GM23338 (cell line): ENCODE results near the gene RPA3. TPM values are rescaled to one million over a fixed set of nuclear protein-coding genes. Genes with fewer than 3 reads are reported as not detected.
A peak's percentile ranks its signal among the peaks of the same experiment; 100 is the strongest.

Source experiments
- ATAC-seq: fragments of 200-7000 bp; cut with Tn5 transposase; 3 replicates; pipeline ENCODE4 v1.9.1; 2020
- DNase-seq: peaks from one replicate; pipeline ENCODE4 v3.0.0-alpha.2; 2015; ENCODE audit warnings: low spot score
- H2AFZ ChIP-seq: fragments of 200-600 bp; sonication (generic); 2 replicates; pipeline ENCODE4 v1.8.0; 2016; ENCODE audit warnings: antibody characterized with exemption, mild to moderate bottlenecking, moderate library complexity
- H3F3A ChIP-seq: fragments of 200-600 bp; sonication (generic); replicated peaks from 2 replicates; pipeline ENCODE4 v1.8.0; 2017; ENCODE audit warnings: antibody characterized with exemption, mixed run types, low read depth
- H3K27ac ChIP-seq: fragments of 200-600 bp; sonication (generic); 2 replicates; pipeline ENCODE4 v1.6.1; 2016; ENCODE audit warnings: low read depth
- H3K27me3 ChIP-seq: fragments of 200-600 bp; sonication (generic); 2 replicates; pipeline ENCODE4 v1.8.0; 2016; ENCODE audit warnings: mild to moderate bottlenecking, mixed run types, moderate library complexity; ENCODE audit not compliant: insufficient read depth
- H3K36me3 ChIP-seq: fragments of 200-600 bp; sonication (generic); 2 replicates; pipeline ENCODE4 v1.8.0; 2016; ENCODE audit warnings: mild to moderate bottlenecking; ENCODE audit not compliant: insufficient read depth
- H3K4me1 ChIP-seq: fragments of 200-600 bp; sonication (generic); 2 replicates; pipeline ENCODE4 v1.8.0; 2016; ENCODE audit warnings: mild to moderate bottlenecking, moderate library complexity; ENCODE audit not compliant: insufficient read depth
- H3K4me2 ChIP-seq: fragments of 200-600 bp; sonication (generic); 2 replicates; pipeline ENCODE4 v1.7.1; 2017; ENCODE audit warnings: mixed run types
- H3K4me3 ChIP-seq: fragments of 200-600 bp; sonication (generic); 2 replicates; pipeline ENCODE4 v1.6.1; 2016; ENCODE audit warnings: mixed run types
- H3K79me2 ChIP-seq: fragments of 200-600 bp; sonication (generic); replicated peaks from 2 replicates; pipeline ENCODE4 v1.8.0; 2017; ENCODE audit warnings: mild to moderate bottlenecking; ENCODE audit not compliant: insufficient read depth
- H3K9me2 ChIP-seq: fragments of 200-600 bp; sonication (generic); 2 replicates; pipeline ENCODE4 v1.8.0; 2017; ENCODE audit not compliant: insufficient read depth
- H4K20me1 ChIP-seq: fragments of 200-600 bp; sonication (generic); replicated peaks from 2 replicates; pipeline ENCODE4 v1.8.0; 2017; ENCODE audit warnings: mild to moderate bottlenecking; ENCODE audit not compliant: insufficient read depth
- H3K27ac Mint-ChIP-seq: 2 replicates; pipeline ENCODE4 v1.8.0; 2020; ENCODE audit warnings: inconsistent platforms, mild to moderate bottlenecking, moderate library complexity, mixed read lengths
- H3K27me3 Mint-ChIP-seq: 3 replicates; pipeline ENCODE4 v1.8.0; 2022; ENCODE audit warnings: low read depth, mild to moderate bottlenecking, moderate library complexity, mixed read lengths, inconsistent platforms; ENCODE audit not compliant: insufficient read depth, poor library complexity
- H3K36me3 Mint-ChIP-seq: 3 replicates; pipeline ENCODE4 v1.8.0; 2021; ENCODE audit warnings: low read depth, mild to moderate bottlenecking, inconsistent platforms, moderate library complexity, mixed read lengths
- H3K4me1 Mint-ChIP-seq: 3 replicates; pipeline ENCODE4 v1.8.0; 2020; ENCODE audit warnings: mild to moderate bottlenecking, inconsistent platforms, mixed read lengths
- H3K4me3 Mint-ChIP-seq: 3 replicates; pipeline ENCODE4 v1.8.0; 2021; ENCODE audit warnings: moderate library complexity, mild to moderate bottlenecking, inconsistent platforms, mixed read lengths
- H3K9me3 Mint-ChIP-seq: 3 replicates; pipeline ENCODE4 v1.8.0; 2020; ENCODE audit warnings: moderate library complexity, mild to moderate bottlenecking, inconsistent platforms, mixed read lengths
- CREB1 ChIP-seq: fragments of 250-450 bp; sonication (Bioruptor Pico); IDR thresholded peaks from 2 replicates; pipeline ENCODE4 v1.5.0; 2020; ENCODE audit warnings: low read depth, mild to moderate bottlenecking, moderate library complexity
- EZH2 ChIP-seq: fragments of 200-600 bp; sonication (generic); IDR thresholded peaks from one replicate; pipeline ENCODE4 v1.8.0; 2017; ENCODE audit warnings: antibody characterized with exemption, mild to moderate bottlenecking, low read depth; ENCODE audit not compliant: unreplicated experiment
- POLR2AphosphoS5 ChIP-seq: IDR thresholded peaks from 2 replicates; pipeline ENCODE4 v1.6.1; 2016; ENCODE audit warnings: antibody characterized with exemption, low read depth
- ZNF331 ChIP-seq: fragments of 250-450 bp; sonication (Bioruptor Pico); IDR thresholded peaks from 2 replicates; pipeline ENCODE4 v1.5.0; 2020; ENCODE audit warnings: low read depth, mild to moderate bottlenecking, moderate library complexity
- polyA plus RNA-seq: library from polyadenylated mRNA; unstranded; fragments of >200 nt; fragmentation: Nextera tagmentation; extraction: Ambion mirVana; gene quantifications from 2 replicates; pipeline ENCODE4 v1.2.1, GENCODE V29; 2016
- total RNA-seq: library from RNA; depleted of rRNA; stranded (reverse); fragments of >200 nt; shearing (Covaris generic); gene quantifications from 2 replicates; pipeline ENCODE4 v1.2.3, GENCODE V29; 2014
- TF ChIP-seq, protein P1 (sequence below), 2 experiments: fragments of 200-600 bp in 1 of 2; sonication (generic) in 1 of 2; conservative IDR thresholded peaks; 2 replicates each; pipeline versions ENCODE4 v1.5.1 to v1.6.1; 2016 to 2017; ENCODE audit warnings: antibody characterized with exemption in 2 of 2, low read depth in 2 of 2, mild to moderate bottlenecking in 2 of 2, moderate library complexity in 1 of 2
- TF ChIP-seq, protein P2 (sequence below): fragments of 250-450 bp; sonication (Bioruptor Pico); IDR thresholded peaks from 2 replicates; pipeline ENCODE4 v1.5.0; 2020; ENCODE audit warnings: mild to moderate bottlenecking, moderate library complexity
- TF ChIP-seq, protein P3 (sequence below): IDR thresholded peaks from 2 replicates; pipeline ENCODE4 v1.6.1; 2016; ENCODE audit warnings: antibody characterized with exemption

The RPA3 gene
- total and polyA plus RNA-seq, 2 experiments from 2014 or later: 74.9 to 287 TPM

DNA sequence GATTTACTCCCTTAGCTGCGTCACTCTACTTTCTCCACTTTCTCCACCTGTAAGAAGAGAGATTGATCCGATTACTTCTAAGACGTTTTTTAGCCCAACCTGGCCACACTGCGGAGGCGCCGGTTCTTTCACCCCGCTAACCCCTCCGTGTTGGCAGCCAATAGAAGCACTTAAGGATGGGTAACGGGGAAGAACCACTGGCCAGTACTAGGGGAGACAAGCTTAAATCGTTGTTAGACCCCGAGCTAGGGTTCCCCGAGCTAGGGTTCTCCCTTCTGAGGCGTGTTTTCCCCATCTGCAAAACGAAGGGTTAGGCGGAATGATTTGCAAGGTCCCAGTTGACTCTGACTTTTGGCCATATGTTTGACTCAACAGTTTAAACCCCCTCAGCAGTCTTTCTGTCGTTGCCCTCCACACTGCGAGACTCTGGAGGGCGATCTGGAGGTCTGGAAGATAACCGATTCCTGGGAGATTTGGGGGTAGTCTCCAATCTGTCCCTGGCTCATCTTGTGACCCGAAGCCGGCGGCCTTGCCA, 77.2 kb downstream of the RPA3 start:
- no peaks in the 10 kb centered on the region for H4K20me1 ChIP-seq
- peak overlapping the region; percentile 61 for H3K4me3 ChIP-seq
- peak overlapping the region; percentile 99 for H3K27ac Mint-ChIP-seq
- H3K79me2 ChIP-seq: peaks cover 30% of the 10 kb centered on the region
- ATAC-seq (peak; percentile 37), DNase-seq (peak; percentile 59)
- H3K9me3 Mint-ChIP-seq: no peaks in the 10 kb centered on the region
- H3K36me3 ChIP-seq: peaks cover 10% of the 10 kb centered on the region; the same call in 1 of the 2 replicates
- peak overlapping the region; percentile 75 for H2AFZ ChIP-seq
- H3K27me3 ChIP-seq: no peaks in the 10 kb centered on the region
- peak overlapping the region; percentile 85 for H3K4me2 ChIP-seq
- H3F3A ChIP-seq: peaks cover 4% of the 10 kb centered on the region; the same call in 1 of the 2 replicates
- peak overlapping the region; percentile 65 for H3K27ac ChIP-seq
- no peaks in the 10 kb centered on the region for H3K9me2 ChIP-seq
- peaks cover 9% of the 10 kb centered on the region for H3K4me1 ChIP-seq
- H3K4me1 Mint-ChIP-seq: peaks cover 34% of the 10 kb centered on the region
- H3K4me3 Mint-ChIP-seq: peak overlapping the region; percentile 96
- peaks cover 16% of the 10 kb centered on the region for H3K36me3 Mint-ChIP-seq
- H3K27me3 Mint-ChIP-seq: peaks cover 10% of the 10 kb centered on the region
- TF ChIP-seq EZH2 (no peak), ZNF331 (CRISPR knock-in tag) (no peak)
- TF ChIP-seq, protein P1, sequence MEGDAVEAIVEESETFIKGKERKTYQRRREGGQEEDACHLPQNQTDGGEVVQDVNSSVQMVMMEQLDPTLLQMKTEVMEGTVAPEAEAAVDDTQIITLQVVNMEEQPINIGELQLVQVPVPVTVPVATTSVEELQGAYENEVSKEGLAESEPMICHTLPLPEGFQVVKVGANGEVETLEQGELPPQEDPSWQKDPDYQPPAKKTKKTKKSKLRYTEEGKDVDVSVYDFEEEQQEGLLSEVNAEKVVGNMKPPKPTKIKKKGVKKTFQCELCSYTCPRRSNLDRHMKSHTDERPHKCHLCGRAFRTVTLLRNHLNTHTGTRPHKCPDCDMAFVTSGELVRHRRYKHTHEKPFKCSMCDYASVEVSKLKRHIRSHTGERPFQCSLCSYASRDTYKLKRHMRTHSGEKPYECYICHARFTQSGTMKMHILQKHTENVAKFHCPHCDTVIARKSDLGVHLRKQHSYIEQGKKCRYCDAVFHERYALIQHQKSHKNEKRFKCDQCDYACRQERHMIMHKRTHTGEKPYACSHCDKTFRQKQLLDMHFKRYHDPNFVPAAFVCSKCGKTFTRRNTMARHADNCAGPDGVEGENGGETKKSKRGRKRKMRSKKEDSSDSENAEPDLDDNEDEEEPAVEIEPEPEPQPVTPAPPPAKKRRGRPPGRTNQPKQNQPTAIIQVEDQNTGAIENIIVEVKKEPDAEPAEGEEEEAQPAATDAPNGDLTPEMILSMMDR (conservative IDR thresholded peaks at IDR 0.05; ENCODE audit: low read depth in 2 of 2): 0 out of 4 replicates have a peak, but pooled peaks of 1 of the 2 experiments have one; percentile 10

DNA sequence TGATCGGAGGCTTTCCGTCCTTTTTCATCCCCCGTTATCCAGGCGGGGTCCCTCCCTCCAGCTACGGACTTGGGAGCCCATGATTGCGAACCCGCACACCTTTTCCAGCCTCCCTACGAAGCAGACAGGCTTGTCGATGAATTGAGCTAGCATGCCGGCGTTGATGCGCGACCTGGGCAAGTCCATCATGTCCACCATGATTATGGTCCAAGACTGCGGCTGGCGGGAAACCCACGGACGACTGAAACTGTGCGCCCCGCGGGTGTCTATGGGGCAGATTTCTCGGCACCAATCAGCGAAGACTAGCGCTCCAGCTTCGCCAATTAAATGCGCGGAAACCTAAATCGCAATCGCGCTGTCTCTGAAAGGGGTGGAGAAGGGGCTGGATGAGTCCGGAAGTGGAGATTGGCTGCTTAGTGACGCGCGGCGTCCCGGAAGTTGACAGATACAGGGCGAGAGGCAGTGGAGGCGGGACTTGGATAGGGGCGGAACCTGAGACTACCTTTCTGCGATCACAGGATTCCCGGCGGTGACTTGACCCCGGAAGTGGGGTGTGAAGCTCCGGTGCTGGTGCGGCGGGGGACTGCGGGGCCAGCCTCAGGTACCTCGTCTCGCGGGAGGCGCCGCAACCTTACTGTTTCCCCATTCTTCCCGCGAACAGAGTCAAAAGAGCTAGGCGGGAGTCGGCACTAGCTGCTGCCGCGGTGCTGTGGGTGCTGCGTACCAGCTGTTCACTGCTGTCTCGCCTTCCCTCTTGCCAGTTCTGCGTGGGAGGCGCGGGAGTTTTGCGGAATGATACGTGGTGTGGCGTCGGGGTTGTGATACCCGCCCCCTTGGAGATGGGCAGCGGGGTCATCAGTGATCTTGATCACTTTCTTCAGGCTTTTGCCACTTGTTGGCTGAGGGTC, 77.9 kb downstream of the RPA3 start, which contains the start of gene UMAD1:
Gene UMAD1 (plus strand): TSS at position 532 of the 908 bp plus-strand sequence. CDS start 32,620 bp downstream, outside the sequence.
- H3K4me3 ChIP-seq: peak within 1 kb of the TSS; percentile 61
- TF ChIP-seq, protein P2, sequence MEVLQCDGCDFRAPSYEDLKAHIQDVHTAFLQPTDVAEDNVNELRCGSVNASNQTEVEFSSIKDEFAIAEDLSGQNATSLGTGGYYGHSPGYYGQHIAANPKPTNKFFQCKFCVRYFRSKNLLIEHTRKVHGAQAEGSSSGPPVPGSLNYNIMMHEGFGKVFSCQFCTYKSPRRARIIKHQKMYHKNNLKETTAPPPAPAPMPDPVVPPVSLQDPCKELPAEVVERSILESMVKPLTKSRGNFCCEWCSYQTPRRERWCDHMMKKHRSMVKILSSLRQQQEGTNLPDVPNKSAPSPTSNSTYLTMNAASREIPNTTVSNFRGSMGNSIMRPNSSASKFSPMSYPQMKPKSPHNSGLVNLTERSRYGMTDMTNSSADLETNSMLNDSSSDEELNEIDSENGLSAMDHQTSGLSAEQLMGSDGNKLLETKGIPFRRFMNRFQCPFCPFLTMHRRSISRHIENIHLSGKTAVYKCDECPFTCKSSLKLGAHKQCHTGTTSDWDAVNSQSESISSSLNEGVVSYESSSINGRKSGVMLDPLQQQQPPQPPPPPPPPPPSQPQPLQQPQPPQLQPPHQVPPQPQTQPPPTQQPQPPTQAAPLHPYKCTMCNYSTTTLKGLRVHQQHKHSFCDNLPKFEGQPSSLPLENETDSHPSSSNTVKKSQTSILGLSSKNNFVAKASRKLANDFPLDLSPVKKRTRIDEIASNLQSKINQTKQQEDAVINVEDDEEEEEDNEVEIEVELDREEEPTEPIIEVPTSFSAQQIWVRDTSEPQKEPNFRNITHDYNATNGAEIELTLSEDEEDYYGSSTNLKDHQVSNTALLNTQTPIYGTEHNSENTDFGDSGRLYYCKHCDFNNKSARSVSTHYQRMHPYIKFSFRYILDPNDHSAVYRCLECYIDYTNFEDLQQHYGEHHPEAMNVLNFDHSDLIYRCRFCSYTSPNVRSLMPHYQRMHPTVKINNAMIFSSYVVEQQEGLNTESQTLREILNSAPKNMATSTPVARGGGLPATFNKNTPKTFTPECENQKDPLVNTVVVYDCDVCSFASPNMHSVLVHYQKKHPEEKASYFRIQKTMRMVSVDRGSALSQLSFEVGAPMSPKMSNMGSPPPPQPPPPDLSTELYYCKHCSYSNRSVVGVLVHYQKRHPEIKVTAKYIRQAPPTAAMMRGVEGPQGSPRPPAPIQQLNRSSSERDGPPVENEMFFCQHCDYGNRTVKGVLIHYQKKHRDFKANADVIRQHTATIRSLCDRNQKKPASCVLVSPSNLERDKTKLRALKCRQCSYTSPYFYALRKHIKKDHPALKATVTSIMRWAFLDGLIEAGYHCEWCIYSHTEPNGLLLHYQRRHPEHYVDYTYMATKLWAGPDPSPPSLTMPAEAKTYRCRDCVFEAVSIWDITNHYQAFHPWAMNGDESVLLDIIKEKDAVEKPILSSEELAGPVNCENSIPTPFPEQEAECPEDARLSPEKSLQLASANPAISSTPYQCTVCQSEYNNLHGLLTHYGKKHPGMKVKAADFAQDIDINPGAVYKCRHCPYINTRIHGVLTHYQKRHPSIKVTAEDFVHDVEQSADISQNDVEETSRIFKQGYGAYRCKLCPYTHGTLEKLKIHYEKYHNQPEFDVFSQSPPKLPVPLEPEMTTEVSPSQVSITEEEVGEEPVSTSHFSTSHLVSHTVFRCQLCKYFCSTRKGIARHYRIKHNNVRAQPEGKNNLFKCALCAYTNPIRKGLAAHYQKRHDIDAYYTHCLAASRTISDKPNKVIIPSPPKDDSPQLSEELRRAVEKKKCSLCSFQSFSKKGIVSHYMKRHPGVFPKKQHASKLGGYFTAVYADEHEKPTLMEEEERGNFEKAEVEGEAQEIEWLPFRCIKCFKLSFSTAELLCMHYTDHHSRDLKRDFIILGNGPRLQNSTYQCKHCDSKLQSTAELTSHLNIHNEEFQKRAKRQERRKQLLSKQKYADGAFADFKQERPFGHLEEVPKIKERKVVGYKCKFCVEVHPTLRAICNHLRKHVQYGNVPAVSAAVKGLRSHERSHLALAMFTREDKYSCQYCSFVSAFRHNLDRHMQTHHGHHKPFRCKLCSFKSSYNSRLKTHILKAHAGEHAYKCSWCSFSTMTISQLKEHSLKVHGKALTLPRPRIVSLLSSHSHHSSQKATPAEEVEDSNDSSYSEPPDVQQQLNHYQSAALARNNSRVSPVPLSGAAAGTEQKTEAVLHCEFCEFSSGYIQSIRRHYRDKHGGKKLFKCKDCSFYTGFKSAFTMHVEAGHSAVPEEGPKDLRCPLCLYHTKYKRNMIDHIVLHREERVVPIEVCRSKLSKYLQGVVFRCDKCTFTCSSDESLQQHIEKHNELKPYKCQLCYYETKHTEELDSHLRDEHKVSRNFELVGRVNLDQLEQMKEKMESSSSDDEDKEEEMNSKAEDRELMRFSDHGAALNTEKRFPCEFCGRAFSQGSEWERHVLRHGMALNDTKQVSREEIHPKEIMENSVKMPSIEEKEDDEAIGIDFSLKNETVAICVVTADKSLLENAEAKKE: no peak
- TF ChIP-seq CREB1 (CRISPR knock-in tag) (peak; percentile 81), POLR2AphosphoS5 (peak; percentile 86)
- TF ChIP-seq, protein P1 (conservative IDR thresholded peaks at IDR 0.05; ENCODE audit: low read depth in 2 of 2): no peak
- TF ChIP-seq, protein P3, sequence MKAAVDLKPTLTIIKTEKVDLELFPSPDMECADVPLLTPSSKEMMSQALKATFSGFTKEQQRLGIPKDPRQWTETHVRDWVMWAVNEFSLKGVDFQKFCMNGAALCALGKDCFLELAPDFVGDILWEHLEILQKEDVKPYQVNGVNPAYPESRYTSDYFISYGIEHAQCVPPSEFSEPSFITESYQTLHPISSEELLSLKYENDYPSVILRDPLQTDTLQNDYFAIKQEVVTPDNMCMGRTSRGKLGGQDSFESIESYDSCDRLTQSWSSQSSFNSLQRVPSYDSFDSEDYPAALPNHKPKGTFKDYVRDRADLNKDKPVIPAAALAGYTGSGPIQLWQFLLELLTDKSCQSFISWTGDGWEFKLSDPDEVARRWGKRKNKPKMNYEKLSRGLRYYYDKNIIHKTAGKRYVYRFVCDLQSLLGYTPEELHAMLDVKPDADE: peak; percentile 82

More for the DNA sequence above, 77.9 kb downstream of the RPA3 start, which contains the start of gene UMAD1:
- Histone ChIP-seq H4K20me1 (no peaks in the 10 kb centered on the region), H3K4me1 (peaks cover 9% of the 10 kb centered on the region), H3F3A (peaks cover 4% of the 10 kb centered on the region; the same call in 1 of the 2 replicates), H3K9me2 (no peaks in the 10 kb centered on the region), H3K27me3 (no peaks in the 10 kb centered on the region), H3K36me3 (peaks cover 10% of the 10 kb centered on the region; the same call in 1 of the 2 replicates), H3K4me2 (peak within 1 kb of the TSS; percentile 85), H3K27ac (peak within 1 kb of the TSS; percentile 65), H3K79me2 (peaks cover 30% of the 10 kb centered on the region), H2AFZ (peak within 1 kb of the TSS; percentile 75)
- Mint-ChIP-seq H3K4me1 (peaks cover 34% of the 10 kb centered on the region), H3K27ac (peak within 1 kb of the TSS; percentile 99), H3K27me3 (peaks cover 10% of the 10 kb centered on the region), H3K9me3 (no peaks in the 10 kb centered on the region), H3K4me3 (peak within 1 kb of the TSS; percentile 96), H3K36me3 (peaks cover 13% of the 10 kb centered on the region)
- ATAC-seq (peak; percentile 96), DNase-seq (peak; percentile 99)
